Inferior parietal cortex (tissue), 1 donor: ENCODE measurements around the gene SLC25A39.
A peak's percentile ranks its signal among the peaks of the same experiment; 100 is the strongest.
"Not testable (repeated sequence)": the region's sequence is repeated elsewhere in the genome, so short reads cannot be mapped to it uniquely, and the experiment has no call there.

ENCODE experiments used
- DNase-seq: peaks from one replicate; pipeline ENCODE4 v3.0.0-alpha.2; 2016; ENCODE audit errors: extremely low spot score

Gene SLC25A39, protein sequence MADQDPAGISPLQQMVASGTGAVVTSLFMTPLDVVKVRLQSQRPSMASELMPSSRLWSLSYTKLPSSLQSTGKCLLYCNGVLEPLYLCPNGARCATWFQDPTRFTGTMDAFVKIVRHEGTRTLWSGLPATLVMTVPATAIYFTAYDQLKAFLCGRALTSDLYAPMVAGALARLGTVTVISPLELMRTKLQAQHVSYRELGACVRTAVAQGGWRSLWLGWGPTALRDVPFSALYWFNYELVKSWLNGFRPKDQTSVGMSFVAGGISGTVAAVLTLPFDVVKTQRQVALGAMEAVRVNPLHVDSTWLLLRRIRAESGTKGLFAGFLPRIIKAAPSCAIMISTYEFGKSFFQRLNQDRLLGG

DNA sequence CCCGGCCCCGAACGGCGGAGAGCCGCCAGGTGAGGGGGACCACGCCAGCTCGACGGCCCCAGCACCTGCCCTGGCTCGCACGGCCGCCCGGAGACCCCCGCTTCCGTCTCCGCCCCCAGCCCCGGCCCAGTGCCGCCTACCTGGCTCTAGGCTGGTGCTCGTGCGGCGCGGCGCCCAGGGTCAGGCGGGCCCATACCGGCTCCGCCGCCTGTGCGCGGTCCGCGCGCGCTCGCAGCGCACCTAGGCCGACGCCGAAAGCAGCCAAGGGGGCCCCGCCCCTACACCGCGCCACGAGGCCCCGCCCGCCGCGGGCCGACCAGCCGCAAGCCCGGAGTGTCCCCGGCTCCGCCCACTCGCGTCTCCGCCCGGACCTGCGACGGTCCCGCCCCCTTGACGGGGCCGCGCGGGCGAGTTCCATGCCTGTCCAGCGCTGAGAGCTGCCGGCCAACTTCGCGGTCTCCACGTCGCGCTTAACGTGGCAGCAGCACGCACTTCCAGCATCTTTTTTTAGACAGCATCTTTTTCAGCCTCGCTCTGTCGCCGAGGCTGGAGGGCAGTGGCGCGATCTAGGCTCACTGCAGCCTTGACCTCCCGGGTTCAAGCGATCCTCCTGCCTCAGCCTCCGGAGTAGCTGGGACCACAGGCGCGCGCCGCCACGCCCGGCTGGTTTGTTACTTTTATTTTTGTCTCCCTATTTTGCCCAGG lies at the start of gene SLC25A39:
Gene SLC25A39, minus strand, starts transcription at position 253 of the 705 bp plus-strand sequence. CDS start 1,261 bp downstream, outside the sequence.
- peak; percentile 91 for DNase-seq

- DNase-seq = no peak
These were observed 47.4 kb upstream of the SLC25A39 start for GRCh38 chr17:44372036-44372435.

DNA sequence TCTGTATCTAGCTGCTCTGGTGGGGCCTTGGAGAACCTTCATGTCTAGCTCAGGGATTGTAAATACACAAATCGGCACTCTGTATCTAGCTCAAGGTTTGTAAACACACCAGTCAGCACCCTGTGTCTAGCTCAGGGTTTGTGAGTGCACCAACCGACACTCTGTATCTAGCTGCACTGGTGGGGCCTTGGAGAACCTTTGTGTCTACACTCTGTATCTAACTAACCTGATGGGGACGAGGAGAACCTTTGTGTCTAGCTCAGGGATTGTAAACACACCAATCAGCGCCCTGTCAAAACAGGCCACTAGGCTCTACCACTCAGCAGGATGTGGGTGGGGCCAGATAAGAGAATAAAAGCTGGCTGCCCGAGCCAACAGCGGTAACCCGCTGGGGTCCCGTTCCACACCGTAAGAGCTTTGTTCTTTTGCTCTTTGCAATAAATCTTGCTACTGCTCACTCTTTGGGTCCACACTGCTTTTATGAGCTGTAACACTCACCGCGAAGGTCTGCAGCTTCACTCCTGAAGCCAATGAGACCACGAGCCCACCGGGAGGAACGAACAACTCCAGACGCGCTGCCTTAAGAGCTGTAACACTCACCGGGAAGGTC lies 44.9 kb upstream of the SLC25A39 start:
- not testable (repeated sequence) for DNase-seq

DNA sequence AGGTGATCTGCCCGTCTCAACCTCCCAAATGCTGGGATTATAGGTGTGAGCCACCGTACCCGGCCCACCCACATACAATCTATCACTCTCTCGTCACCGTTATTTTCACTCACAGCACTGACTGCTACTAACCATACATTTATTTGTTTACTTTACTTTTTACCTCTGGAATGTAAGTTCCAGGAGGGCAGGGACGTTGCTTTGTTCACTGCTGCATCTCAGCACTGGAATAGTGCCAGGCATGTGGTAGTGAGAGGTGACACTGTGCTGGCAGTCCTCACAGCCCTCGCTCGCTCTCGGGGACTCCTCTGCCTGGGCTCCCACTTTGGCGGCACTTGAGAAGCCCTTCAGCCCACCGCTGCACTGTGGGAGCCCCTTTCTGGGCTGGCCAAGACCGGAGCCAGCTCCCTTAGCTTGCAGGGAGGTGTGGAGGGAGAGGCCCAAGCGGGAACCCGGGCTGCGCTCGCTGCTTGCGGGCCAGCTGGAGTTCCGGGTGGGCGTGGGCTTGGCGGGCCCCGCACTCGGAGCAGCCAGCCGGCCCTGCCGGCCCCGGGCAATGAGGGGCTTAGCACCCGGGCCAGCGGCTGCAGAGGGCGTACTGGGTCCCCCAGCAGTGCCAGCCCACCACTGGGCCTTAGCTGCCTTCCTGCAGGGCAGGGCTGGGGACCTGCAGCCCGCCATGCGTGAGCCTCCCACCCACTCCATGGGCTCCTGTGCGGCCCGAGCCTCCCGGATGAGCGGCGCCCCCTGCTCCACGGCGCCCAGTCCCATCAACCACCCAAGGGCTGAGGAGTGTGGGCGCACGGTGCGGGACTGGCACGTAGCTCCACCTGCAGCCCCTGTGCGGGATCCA lies 44.0 kb upstream of the SLC25A39 start:
- DNase-seq = not testable (repeated sequence)

DNA sequence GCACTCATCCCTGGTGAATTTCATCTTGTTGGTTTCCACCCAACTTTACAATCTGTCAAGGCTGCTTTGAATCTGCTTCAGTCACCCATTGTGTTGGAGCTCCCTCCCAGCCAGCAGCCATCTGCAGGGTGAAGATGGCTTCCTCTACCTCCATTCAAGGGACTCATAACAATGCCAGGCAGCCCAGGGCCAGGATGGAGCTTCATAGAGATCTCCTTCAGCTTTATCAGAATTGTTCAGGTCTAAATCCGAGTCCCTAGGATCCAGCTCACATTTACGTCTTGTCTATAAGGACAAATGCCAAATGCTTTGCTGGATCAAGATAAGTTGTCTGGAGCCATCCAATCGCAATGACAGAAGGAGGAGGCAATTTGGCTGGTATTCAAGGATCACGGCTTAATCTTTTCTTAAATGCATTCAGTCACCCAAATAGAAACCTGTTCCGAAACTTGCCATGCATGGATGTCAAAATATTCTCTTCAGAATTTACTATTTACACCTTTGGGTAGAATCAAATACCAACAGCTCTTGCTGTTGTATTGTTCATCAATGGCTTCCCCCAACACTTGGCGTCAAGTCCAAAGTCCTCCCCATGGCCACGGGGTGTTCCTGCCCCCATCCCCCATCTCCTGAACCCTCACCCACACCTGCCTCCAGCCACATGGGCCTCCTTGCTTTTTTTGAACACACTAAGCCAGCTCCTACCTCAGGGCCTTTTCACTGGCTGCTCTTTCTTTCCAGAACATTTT lies 42.8 kb upstream of the SLC25A39 start:
- DNase-seq = peak; percentile 57

GRCh38 chr17:44365051-44365450 lies 40.4 kb upstream of the SLC25A39 start:
- not testable (repeated sequence) for DNase-seq

- peak; percentile 55 for DNase-seq
These were observed 39.1 kb upstream of the SLC25A39 start, which contains the start of gene FAM171A2 for GRCh38 chr17:44363613-44364159. Gene FAM171A2, minus strand, starts transcription at chr17:44363853. Its CDS starts 139 bp downstream, at chr17:44363714.

DNA sequence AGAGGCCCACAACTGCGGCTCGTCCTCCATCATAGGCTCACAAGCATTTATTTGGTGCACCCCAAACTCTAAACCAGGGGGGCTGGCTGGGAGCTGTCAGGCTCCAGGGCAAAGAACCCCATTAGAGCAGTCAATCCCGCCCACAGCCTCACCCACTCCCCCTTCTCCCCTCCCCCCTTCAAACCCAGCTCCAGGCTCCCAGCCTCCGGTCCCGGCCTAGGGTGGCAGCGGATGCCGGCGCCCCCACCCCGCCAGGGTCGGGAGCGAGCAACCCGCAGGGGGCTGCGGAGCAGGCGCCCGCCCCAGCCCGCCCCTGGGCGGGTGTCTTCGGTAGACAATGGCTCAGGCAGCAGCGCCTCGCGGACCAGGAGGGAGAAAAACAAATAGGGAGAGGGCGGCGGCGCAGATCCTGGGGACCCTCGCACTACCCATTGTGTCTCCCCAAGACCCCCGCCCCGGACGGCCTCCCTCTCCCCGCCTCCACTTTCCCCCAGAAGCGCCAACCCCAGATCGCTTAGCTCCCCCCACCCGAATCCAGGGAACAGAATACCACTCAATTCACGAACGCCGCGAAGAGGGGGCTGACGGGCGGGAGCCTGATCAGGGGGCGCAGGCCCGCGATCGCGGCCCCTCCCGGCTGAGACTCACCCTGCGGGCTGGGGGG lies 38.5 kb upstream of the SLC25A39 start:
- DNase-seq = no peak

DNA sequence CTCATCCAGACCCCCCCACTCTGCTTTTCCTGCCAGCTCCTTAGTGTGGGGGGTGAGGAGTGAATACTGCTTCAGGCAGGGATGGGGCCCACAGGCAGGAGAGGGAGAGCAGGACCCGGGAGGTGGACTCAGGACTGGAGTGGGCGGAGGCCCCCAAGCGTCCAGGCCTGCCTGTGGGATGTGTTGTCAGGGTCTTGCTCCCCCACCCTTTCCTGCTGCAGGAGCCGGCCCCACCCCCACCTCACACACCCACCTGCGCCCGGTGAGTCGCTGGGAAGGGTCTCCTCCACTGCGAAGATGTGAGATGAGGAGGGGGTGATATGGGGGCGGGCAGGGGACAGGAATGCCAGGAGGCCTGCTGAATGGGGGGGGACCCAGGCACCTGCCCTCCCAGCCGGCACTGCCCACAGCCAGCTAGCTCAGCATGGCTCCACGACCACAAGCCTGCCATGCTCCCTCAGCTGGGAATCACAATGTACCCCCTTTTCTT lies 37.9 kb upstream of the SLC25A39 start:
- no peak for DNase-seq

GRCh38 chr17:44361292-44362260 lies 37.0 kb upstream of the SLC25A39 start:
- DNase-seq = no peak

- no peak for DNase-seq
These were observed 36.2 kb upstream of the SLC25A39 start for GRCh38 chr17:44360826-44361225.

DNA sequence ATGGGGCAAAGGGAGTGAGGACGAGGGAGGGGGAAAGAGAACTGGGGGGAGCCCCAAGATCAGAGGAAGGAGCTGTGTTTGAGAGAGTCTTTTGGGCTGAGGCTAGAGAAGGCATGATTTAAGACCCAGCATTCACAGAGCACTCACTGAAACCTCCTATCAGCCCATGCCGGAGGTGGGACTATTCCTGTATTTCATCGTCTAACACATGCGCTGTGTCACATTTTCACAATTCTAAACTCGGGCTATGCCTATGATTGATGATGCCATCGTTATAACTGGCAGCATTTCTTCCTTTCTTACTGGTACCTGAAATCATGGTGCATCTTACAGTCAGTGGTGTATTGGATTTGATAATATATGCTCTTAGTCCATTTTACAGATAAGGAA lies 35.5 kb upstream of the SLC25A39 start:
- no peak for DNase-seq

DNA sequence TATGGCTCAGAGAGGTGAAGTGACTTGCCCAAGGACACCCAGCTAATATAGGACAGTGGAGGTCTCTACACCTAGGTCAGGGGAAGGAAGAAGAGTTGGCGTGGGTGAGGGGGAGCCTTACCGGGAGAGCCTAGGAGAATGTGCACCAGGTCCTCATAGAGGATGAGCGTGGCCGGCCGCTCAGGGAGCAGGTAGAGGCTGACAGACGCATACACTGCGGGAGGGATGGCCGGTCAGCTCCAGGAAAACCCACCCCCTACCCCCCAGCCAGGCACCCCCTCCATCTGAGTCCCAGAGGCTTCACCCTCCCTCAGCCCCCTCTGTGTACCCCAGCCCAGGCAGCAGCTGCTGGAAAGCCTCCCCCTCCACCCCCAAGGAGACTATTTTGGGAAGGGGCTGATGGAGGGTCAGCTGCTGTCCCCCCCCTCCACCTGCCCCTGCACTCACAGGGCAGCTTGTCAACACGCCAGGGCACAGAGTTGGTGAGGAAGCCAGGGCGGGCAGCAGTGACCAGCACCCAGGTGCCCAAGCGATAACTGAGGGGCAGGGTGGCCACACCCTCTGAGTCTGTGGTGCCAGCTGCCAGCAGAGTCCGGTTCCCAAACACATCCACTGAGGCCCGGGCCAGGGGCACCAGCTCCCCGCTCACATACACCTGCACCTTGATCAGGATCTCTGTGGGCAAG lies 35.0 kb upstream of the SLC25A39 start:
- no peak for DNase-seq

DNA sequence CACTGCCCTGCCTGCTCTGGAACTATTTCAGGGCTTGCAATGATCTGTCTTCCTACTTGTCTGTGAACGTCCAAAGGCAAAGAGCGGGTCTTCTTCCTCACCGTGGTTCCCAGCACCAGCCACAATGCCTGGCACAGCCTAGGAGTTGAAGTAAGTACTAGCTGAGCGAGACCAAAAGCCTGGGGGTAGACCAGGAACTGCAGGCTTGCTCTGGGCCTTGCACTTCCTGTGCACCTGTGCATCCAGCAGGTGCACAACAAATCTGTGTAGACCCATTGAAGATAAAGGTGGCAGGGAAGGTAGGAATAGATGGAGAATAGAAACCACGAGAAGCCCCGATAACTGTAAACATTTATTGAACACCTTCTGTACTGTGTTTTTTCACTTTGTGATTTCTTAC lies 34.4 kb upstream of the SLC25A39 start:
- DNase-seq = no peak

GRCh38 chr17:44358066-44358465 lies 33.4 kb upstream of the SLC25A39 start:
- no peak for DNase-seq

DNA sequence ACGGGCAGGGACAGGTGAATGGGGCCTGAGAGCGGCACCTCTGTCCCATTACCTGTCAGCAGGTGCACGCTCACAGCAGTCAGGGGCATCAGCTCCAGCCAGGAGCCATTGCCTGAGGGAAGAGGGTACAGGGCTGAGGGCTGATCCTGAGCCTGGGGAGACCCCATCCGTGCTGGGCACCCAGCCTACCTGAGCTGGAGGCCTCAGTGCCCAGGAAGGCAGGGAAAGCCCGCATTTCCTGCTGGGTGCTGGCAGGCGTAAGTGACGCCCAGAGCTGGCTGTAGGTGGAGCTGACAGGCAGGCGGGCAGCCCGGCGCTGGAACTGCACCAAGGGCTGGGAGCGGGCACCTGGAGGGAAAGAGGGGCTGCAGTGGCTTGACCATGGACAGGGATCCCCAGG lies 31.6 kb upstream of the SLC25A39 start:
- DNase-seq = no peak

GRCh38 chr17:44355642-44356099 lies 31.0 kb upstream of the SLC25A39 start:
- no peak for DNase-seq
